Measurements from ENCODE around the gene INVS.
"Not testable (repeated sequence)": the region's sequence is repeated elsewhere in the genome, so short reads cannot be mapped to it uniquely, and the experiment has no call there.

INVS gene

GRCh38 chr9:100125236-100125635 is 26.2 kb downstream of the INVS start:
- Mint-ChIP-seq H3K27me3 (ENCODE audit: low read depth) (no peaks in the 10 kb centered on the region), H3K27ac (no peak overlapping the region), H3K4me3 (no peak overlapping the region), H3K9me3 (no peaks in the 10 kb centered on the region), H3K4me1 (ENCODE audit: low read depth) (no peaks in the 10 kb centered on the region), H3K36me3 (ENCODE audit: low read depth) (peaks cover 8% of the 10 kb centered on the region)

GRCh38 chr9:100125910-100126309 is 26.9 kb downstream of the INVS start:
- Mint-ChIP-seq H3K4me1 (ENCODE audit: low read depth) (no peaks in the 10 kb centered on the region), H3K36me3 (ENCODE audit: low read depth) (peaks cover 8% of the 10 kb centered on the region), H3K27ac (no peak overlapping the region), H3K27me3 (ENCODE audit: low read depth) (no peaks in the 10 kb centered on the region), H3K9me3 (no peaks in the 10 kb centered on the region), H3K4me3 (no peak overlapping the region)

- Mint-ChIP-seq H3K9me3 (no peaks in the 10 kb centered on the region), H3K4me3 (no peak overlapping the region), H3K27ac (no peak overlapping the region), H3K4me1 (ENCODE audit: low read depth) (no peaks in the 10 kb centered on the region), H3K36me3 (ENCODE audit: low read depth) (peaks cover 8% of the 10 kb centered on the region), H3K27me3 (ENCODE audit: low read depth) (no peaks in the 10 kb centered on the region)
These were observed 27.4 kb downstream of the INVS start for GRCh38 chr9:100126423-100126822.

- Mint-ChIP-seq H3K4me1 (ENCODE audit: low read depth) (no peaks in the 10 kb centered on the region), H3K36me3 (ENCODE audit: low read depth) (peaks cover 8% of the 10 kb centered on the region)
These were observed 30.7 kb downstream of the INVS start for GRCh38 chr9:100129772-100130171.

GRCh38 chr9:100131216-100131615 is 32.2 kb downstream of the INVS start:
- no peak overlapping the region for H3K4me3 Mint-ChIP-seq
- peaks cover 8% of the 10 kb centered on the region for H3K36me3 Mint-ChIP-seq (ENCODE audit: low read depth)
- H3K27me3 Mint-ChIP-seq (ENCODE audit: low read depth) = no peaks in the 10 kb centered on the region
- H3K27ac Mint-ChIP-seq = no peak overlapping the region
- no peaks in the 10 kb centered on the region for H3K4me1 Mint-ChIP-seq (ENCODE audit: low read depth)
- no peaks in the 10 kb centered on the region for H3K9me3 Mint-ChIP-seq

More at GRCh38 chr9:100129772-100130171, 30.7 kb downstream of the INVS start:
- Mint-ChIP-seq H3K27me3 (ENCODE audit: low read depth) (no peaks in the 10 kb centered on the region), H3K9me3 (no peaks in the 10 kb centered on the region), H3K4me3 (no peak overlapping the region), H3K27ac (no peak overlapping the region)

GRCh38 chr9:100131875-100132430 is 32.9 kb downstream of the INVS start:
- no peak overlapping the region for H3K27ac Mint-ChIP-seq
- no peaks in the 10 kb centered on the region for H3K27me3 Mint-ChIP-seq (ENCODE audit: low read depth)
- H3K9me3 Mint-ChIP-seq = no peaks in the 10 kb centered on the region
- H3K36me3 Mint-ChIP-seq (ENCODE audit: low read depth) = peaks cover 8% of the 10 kb centered on the region
- no peak overlapping the region for H3K4me3 Mint-ChIP-seq
- H3K4me1 Mint-ChIP-seq (ENCODE audit: low read depth) = no peaks in the 10 kb centered on the region

- H3K9me3 Mint-ChIP-seq = no peaks in the 10 kb centered on the region
- no peak overlapping the region for H3K27ac Mint-ChIP-seq
- no peaks in the 10 kb centered on the region for H3K36me3 Mint-ChIP-seq (ENCODE audit: low read depth)
- no peak overlapping the region for H3K4me3 Mint-ChIP-seq
- H3K4me1 Mint-ChIP-seq (ENCODE audit: low read depth) = no peaks in the 10 kb centered on the region
- H3K27me3 Mint-ChIP-seq (ENCODE audit: low read depth) = no peaks in the 10 kb centered on the region
These were observed 35.7 kb downstream of the INVS start for GRCh38 chr9:100134731-100135130.

- H3K4me1 Mint-ChIP-seq (ENCODE audit: low read depth); H3K27ac Mint-ChIP-seq; H3K4me3 Mint-ChIP-seq; H3K27me3 Mint-ChIP-seq (ENCODE audit: low read depth); H3K9me3 Mint-ChIP-seq; H3K36me3 Mint-ChIP-seq (ENCODE audit: low read depth): not testable (repeated sequence)
These were observed 37.8 kb downstream of the INVS start for GRCh38 chr9:100136799-100137198.

- H3K4me3 Mint-ChIP-seq; H3K27ac Mint-ChIP-seq; H3K36me3 Mint-ChIP-seq (ENCODE audit: low read depth); H3K27me3 Mint-ChIP-seq (ENCODE audit: low read depth); H3K9me3 Mint-ChIP-seq; H3K4me1 Mint-ChIP-seq (ENCODE audit: low read depth): not testable (repeated sequence)
These were observed 41.3 kb downstream of the INVS start for GRCh38 chr9:100140303-100140702.

GRCh38 chr9:100141862-100142261 is 42.8 kb downstream of the INVS start:
- H3K4me3 Mint-ChIP-seq; H3K36me3 Mint-ChIP-seq (ENCODE audit: low read depth); H3K9me3 Mint-ChIP-seq; H3K4me1 Mint-ChIP-seq (ENCODE audit: low read depth); H3K27me3 Mint-ChIP-seq (ENCODE audit: low read depth); H3K27ac Mint-ChIP-seq: not testable (repeated sequence)

GRCh38 chr9:100145167-100145934 is 46.3 kb downstream of the INVS start:
- H3K27ac Mint-ChIP-seq; H3K4me1 Mint-ChIP-seq (ENCODE audit: low read depth); H3K36me3 Mint-ChIP-seq (ENCODE audit: low read depth); H3K9me3 Mint-ChIP-seq; H3K4me3 Mint-ChIP-seq; H3K27me3 Mint-ChIP-seq (ENCODE audit: low read depth): not testable (repeated sequence)

GRCh38 chr9:100145976-100146375 is 46.9 kb downstream of the INVS start:
- H3K4me1 Mint-ChIP-seq (ENCODE audit: low read depth); H3K4me3 Mint-ChIP-seq; H3K27me3 Mint-ChIP-seq (ENCODE audit: low read depth); H3K27ac Mint-ChIP-seq; H3K9me3 Mint-ChIP-seq; H3K36me3 Mint-ChIP-seq (ENCODE audit: low read depth): not testable (repeated sequence)

- Mint-ChIP-seq H3K36me3 (ENCODE audit: low read depth) (no peaks in the 10 kb centered on the region), H3K27me3 (ENCODE audit: low read depth) (no peaks in the 10 kb centered on the region)
These were observed 51.2 kb downstream of the INVS start for GRCh38 chr9:100150214-100150613.

GRCh38 chr9:100160021-100160420 is 61.0 kb downstream of the INVS start:
- Mint-ChIP-seq H3K27me3 (ENCODE audit: low read depth) (no peaks in the 10 kb centered on the region), H3K27ac (no peak overlapping the region), H3K4me1 (ENCODE audit: low read depth) (no peaks in the 10 kb centered on the region), H3K36me3 (ENCODE audit: low read depth) (no peaks in the 10 kb centered on the region), H3K9me3 (no peaks in the 10 kb centered on the region), H3K4me3 (no peak overlapping the region)

More at GRCh38 chr9:100150214-100150613, 51.2 kb downstream of the INVS start:
- Mint-ChIP-seq H3K4me1 (ENCODE audit: low read depth) (no peaks in the 10 kb centered on the region), H3K9me3 (no peaks in the 10 kb centered on the region), H3K27ac (no peak overlapping the region), H3K4me3 (no peak overlapping the region)

GRCh38 chr9:100167176-100167575 is 68.1 kb downstream of the INVS start:
- Mint-ChIP-seq H3K4me3 (no peak overlapping the region), H3K27ac (no peak overlapping the region), H3K27me3 (ENCODE audit: low read depth) (no peaks in the 10 kb centered on the region), H3K9me3 (no peaks in the 10 kb centered on the region), H3K36me3 (ENCODE audit: low read depth) (no peaks in the 10 kb centered on the region), H3K4me1 (ENCODE audit: low read depth) (no peaks in the 10 kb centered on the region)

Data from T-helper 1 cell treated with Interleukin-12 subunit alpha and Interleukin-12 subunit beta and Interleukin-4 antibody, amounts not matched to agents 30 μg/mL and 1 μg/mL, for 36 hours (primary cell).